Mononuclear cell (primary cell): ENCODE measurements around the gene LILRA1. TPM values are rescaled to one million over a fixed set of nuclear protein-coding genes. Genes with fewer than 3 reads are reported as not detected.
"Not testable (repeated sequence)": the region's sequence is repeated elsewhere in the genome, so short reads cannot be mapped to it uniquely, and the experiment has no call there.

Source experiments
- H3K27me3 ChIP-seq: 2 replicates; pipeline ENCODE4 v1.6.0; 2011; ENCODE audit warnings: low read length, control low read depth; ENCODE audit not compliant: insufficient read depth
- H3K4me1 ChIP-seq: 2 replicates; pipeline ENCODE4 v1.5.1; 2011; ENCODE audit warnings: mild to moderate bottlenecking, low read length, control low read depth; ENCODE audit not compliant: insufficient read depth
- H3K4me3 ChIP-seq: 2 replicates; pipeline ENCODE4 v1.5.1; 2011; ENCODE audit warnings: mild to moderate bottlenecking, low read length, moderate library complexity
- H3K9me3 ChIP-seq: 2 replicates; pipeline ENCODE4 v1.5.1; 2011; ENCODE audit warnings: low read depth, mild to moderate bottlenecking, control low read depth, low read length
- total RNA-seq: library from RNA; depleted of rRNA; stranded (reverse); fragments of >200 nt; gene quantifications from one replicate; pipeline ENCODE4 v1.2.3, GENCODE V29; 2012

Gene LILRA1
- total RNA-seq, 1 donor = 18.5 TPM

GRCh38 chr19:54572696-54573311 is 20.6 kb upstream of the LILRA1 start:
- no peaks in the 10 kb centered on the region for H3K9me3 ChIP-seq
- no peaks in the 10 kb centered on the region for H3K27me3 ChIP-seq
- H3K4me1 ChIP-seq = peaks cover 48% of the 10 kb centered on the region
- peak overlapping the region; percentile 48 for H3K4me3 ChIP-seq

GRCh38 chr19:54573330-54573872 is 20.0 kb upstream of the LILRA1 start, which contains the start of gene LILRA2:
TSS of gene LILRA2 (plus strand) at chr19:54573790. CDS start at chr19:54573879, 89 bp downstream.
- Histone ChIP-seq H3K4me3 (peak within 1 kb of the TSS; percentile 48), H3K27me3 (no peaks in the 10 kb centered on the region), H3K9me3 (no peaks in the 10 kb centered on the region), H3K4me1 (peaks cover 48% of the 10 kb centered on the region)

- Histone ChIP-seq H3K4me1 (peaks cover 45% of the 10 kb centered on the region), H3K9me3 (no peaks in the 10 kb centered on the region), H3K4me3 (peak overlapping the region; percentile 48), H3K27me3 (no peaks in the 10 kb centered on the region)
These were observed 19.4 kb upstream of the LILRA1 start for GRCh38 chr19:54574051-54574450.

GRCh38 chr19:54574527-54575056 is 18.8 kb upstream of the LILRA1 start:
- peak overlapping the region; percentile 48 for H3K4me3 ChIP-seq
- H3K4me1 ChIP-seq = peaks cover 45% of the 10 kb centered on the region
- H3K27me3 ChIP-seq = no peaks in the 10 kb centered on the region
- H3K9me3 ChIP-seq = no peaks in the 10 kb centered on the region

- not testable (repeated sequence) for H3K27me3 ChIP-seq, H3K4me3 ChIP-seq, H3K9me3 ChIP-seq
- H3K4me1 ChIP-seq = peaks cover 45% of the 10 kb centered on the region
These were observed 18.2 kb upstream of the LILRA1 start for GRCh38 chr19:54575205-54575604.

- H3K9me3 ChIP-seq = no peaks in the 10 kb centered on the region
- peaks cover 45% of the 10 kb centered on the region for H3K4me1 ChIP-seq
- H3K27me3 ChIP-seq = no peaks in the 10 kb centered on the region
- no peak overlapping the region for H3K4me3 ChIP-seq
These were observed 16.9 kb upstream of the LILRA1 start for GRCh38 chr19:54576411-54576976.

- Histone ChIP-seq H3K4me3 (no peak overlapping the region), H3K27me3 (no peaks in the 10 kb centered on the region), H3K9me3 (no peaks in the 10 kb centered on the region), H3K4me1 (peaks cover 38% of the 10 kb centered on the region)
These were observed 16.1 kb upstream of the LILRA1 start for GRCh38 chr19:54577334-54577733.

GRCh38 chr19:54578268-54578667 is 15.2 kb upstream of the LILRA1 start:
- peaks cover 29% of the 10 kb centered on the region for H3K4me1 ChIP-seq
- H3K27me3 ChIP-seq, H3K4me3 ChIP-seq, H3K9me3 ChIP-seq: not testable (repeated sequence)

GRCh38 chr19:54586397-54586796 is 7.0 kb upstream of the LILRA1 start:
- Histone ChIP-seq H3K4me3 (no peak overlapping the region), H3K9me3 (no peaks in the 10 kb centered on the region), H3K4me1 (no peaks in the 10 kb centered on the region), H3K27me3 (no peaks in the 10 kb centered on the region)

GRCh38 chr19:54587026-54587425 is 6.4 kb upstream of the LILRA1 start:
- peaks cover 4% of the 10 kb centered on the region for H3K4me1 ChIP-seq
- no peaks in the 10 kb centered on the region for H3K27me3 ChIP-seq
- no peak overlapping the region for H3K4me3 ChIP-seq
- no peaks in the 10 kb centered on the region for H3K9me3 ChIP-seq

GRCh38 chr19:54593931-54594626 is 647 bp downstream of the LILRA1 start:
- H3K4me3 ChIP-seq = peak overlapping the region; percentile 46
- H3K4me1 ChIP-seq = peaks cover 31% of the 10 kb centered on the region
- not testable (repeated sequence) for H3K27me3 ChIP-seq, H3K9me3 ChIP-seq

GRCh38 chr19:54594737-54595136 is 1.3 kb downstream of the LILRA1 start:
- Histone ChIP-seq H3K4me3 (no peak overlapping the region), H3K27me3 (no peaks in the 10 kb centered on the region), H3K4me1 (peaks cover 31% of the 10 kb centered on the region), H3K9me3 (no peaks in the 10 kb centered on the region)

- not testable (repeated sequence) for H3K4me3 ChIP-seq, H3K27me3 ChIP-seq, H3K9me3 ChIP-seq
- H3K4me1 ChIP-seq = peaks cover 31% of the 10 kb centered on the region
These were observed 2.4 kb downstream of the LILRA1 start for GRCh38 chr19:54595680-54596436.

GRCh38 chr19:54600212-54600611 is 6.8 kb downstream of the LILRA1 start:
- Histone ChIP-seq H3K27me3 (no peaks in the 10 kb centered on the region), H3K4me3 (no peak overlapping the region), H3K9me3 (peaks cover 2% of the 10 kb centered on the region), H3K4me1 (peaks cover 3% of the 10 kb centered on the region)

GRCh38 chr19:54606230-54606629 is 12.8 kb downstream of the LILRA1 start:
- Histone ChIP-seq H3K27me3 (no peaks in the 10 kb centered on the region), H3K4me1 (peaks cover 46% of the 10 kb centered on the region), H3K9me3 (peaks cover 5% of the 10 kb centered on the region), H3K4me3 (no peak overlapping the region)
